Ovary (tissue), 3 donors: ENCODE data around the gene LIMS2.

Source experiments
- EP300 ChIP-seq: sonication (generic); formaldehyde crosslinking; IDR thresholded peaks from one replicate; pipeline ENCODE4 v1.6.1; 2017; ENCODE audit warnings: antibody characterized with exemption
- POLR2A ChIP-seq: fragments of 450-650 bp; IDR thresholded peaks from one replicate; pipeline ENCODE4 v1.6.1; 2017; ENCODE audit warnings: antibody characterized with exemption, mild to moderate bottlenecking, moderate library complexity
- TF ChIP-seq, protein P1 (sequence below), 3 donors: fragments of 450-650 bp in 2 of 3; fragments of 200-600 bp in 1 of 3; IDR thresholded peaks; one replicate each; pipeline versions ENCODE4 v1.5.1 to v1.8.0; 2016 to 2022; ENCODE audit warnings: antibody characterized with exemption in 3 of 3, mild to moderate bottlenecking in 1 of 3
- donor health status: DM: no; HTN: no; CAD: no.

DNA sequence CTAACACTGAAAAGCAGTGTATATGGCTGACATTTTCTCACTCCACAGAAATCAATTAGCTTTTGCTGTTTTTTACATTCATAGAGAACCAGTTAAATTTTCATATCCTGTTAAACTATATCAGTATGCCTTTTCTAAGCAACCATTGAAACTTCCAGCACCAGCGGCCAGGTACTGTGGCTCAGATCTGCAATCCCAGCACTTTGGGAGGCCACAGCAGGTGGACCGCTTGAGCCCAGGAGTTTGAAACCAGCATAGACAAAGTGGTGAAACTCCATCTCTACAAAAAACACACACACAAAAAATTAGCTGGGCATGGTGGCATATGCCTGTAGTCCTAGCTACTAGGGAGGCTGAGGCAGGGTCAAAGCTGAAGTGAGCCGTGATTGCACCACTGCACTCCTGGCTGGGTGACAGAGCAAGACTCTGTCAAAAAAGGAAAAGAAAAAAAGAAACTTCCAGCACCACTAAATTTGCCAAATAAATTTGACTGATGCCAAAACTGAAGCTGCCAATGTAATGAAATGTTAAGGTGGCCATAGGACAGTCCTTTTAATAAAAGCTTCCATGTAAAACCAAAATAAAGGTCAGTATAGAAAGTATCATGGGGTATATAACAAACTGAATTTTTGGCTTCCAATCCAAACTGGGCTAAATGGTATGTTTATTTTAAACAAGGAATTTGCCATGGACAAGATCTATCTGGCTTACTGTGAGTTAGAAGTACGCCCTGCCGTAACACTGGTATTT lies 29.5 kb upstream of the LIMS2 start:
- TF ChIP-seq, protein P1, sequence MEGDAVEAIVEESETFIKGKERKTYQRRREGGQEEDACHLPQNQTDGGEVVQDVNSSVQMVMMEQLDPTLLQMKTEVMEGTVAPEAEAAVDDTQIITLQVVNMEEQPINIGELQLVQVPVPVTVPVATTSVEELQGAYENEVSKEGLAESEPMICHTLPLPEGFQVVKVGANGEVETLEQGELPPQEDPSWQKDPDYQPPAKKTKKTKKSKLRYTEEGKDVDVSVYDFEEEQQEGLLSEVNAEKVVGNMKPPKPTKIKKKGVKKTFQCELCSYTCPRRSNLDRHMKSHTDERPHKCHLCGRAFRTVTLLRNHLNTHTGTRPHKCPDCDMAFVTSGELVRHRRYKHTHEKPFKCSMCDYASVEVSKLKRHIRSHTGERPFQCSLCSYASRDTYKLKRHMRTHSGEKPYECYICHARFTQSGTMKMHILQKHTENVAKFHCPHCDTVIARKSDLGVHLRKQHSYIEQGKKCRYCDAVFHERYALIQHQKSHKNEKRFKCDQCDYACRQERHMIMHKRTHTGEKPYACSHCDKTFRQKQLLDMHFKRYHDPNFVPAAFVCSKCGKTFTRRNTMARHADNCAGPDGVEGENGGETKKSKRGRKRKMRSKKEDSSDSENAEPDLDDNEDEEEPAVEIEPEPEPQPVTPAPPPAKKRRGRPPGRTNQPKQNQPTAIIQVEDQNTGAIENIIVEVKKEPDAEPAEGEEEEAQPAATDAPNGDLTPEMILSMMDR (IDR thresholded peaks at IDR 0.05): no peak
- TF ChIP-seq EP300 (no peak), POLR2A (no peak)
